GM10266 (cell line): Measurements from ENCODE around the gene DCAF17.

Experiments
- DNase-seq: peaks from one replicate; pipeline ENCODE4 v3.0.0; 2012; ENCODE audit errors: extremely low spot score
- TF ChIP-seq, protein P1 (sequence below): IDR thresholded peaks from 2 replicates; pipeline ENCODE4 v1.5.1; 2012; ENCODE audit warnings: mild to moderate bottlenecking, low read depth; ENCODE audit not compliant: control insufficient read depth, insufficient read depth; ENCODE audit errors: missing control alignments

The DCAF17 gene

DNA sequence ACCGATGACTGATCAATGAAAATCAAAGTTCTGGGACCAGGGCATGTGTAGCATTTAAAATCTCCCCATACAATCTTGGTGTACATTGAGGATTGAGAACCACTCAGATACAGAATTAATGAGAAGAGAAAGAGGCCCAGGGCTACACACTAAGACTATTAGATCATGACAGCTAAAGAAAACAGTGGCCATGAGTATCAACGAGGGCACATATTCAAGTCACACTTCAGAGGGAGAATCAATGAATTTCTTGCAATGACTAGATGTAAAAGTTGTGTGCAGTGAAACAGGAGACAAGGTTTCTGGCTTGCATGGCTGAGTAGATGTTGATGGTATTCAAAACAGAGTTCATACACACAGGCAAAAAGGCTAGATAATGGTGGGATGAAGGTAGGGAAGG, 29.3 kb upstream of the DCAF17 start:
- TF ChIP-seq, protein P1, sequence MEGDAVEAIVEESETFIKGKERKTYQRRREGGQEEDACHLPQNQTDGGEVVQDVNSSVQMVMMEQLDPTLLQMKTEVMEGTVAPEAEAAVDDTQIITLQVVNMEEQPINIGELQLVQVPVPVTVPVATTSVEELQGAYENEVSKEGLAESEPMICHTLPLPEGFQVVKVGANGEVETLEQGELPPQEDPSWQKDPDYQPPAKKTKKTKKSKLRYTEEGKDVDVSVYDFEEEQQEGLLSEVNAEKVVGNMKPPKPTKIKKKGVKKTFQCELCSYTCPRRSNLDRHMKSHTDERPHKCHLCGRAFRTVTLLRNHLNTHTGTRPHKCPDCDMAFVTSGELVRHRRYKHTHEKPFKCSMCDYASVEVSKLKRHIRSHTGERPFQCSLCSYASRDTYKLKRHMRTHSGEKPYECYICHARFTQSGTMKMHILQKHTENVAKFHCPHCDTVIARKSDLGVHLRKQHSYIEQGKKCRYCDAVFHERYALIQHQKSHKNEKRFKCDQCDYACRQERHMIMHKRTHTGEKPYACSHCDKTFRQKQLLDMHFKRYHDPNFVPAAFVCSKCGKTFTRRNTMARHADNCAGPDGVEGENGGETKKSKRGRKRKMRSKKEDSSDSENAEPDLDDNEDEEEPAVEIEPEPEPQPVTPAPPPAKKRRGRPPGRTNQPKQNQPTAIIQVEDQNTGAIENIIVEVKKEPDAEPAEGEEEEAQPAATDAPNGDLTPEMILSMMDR, result no peak
- no peak for DNase-seq

DNA sequence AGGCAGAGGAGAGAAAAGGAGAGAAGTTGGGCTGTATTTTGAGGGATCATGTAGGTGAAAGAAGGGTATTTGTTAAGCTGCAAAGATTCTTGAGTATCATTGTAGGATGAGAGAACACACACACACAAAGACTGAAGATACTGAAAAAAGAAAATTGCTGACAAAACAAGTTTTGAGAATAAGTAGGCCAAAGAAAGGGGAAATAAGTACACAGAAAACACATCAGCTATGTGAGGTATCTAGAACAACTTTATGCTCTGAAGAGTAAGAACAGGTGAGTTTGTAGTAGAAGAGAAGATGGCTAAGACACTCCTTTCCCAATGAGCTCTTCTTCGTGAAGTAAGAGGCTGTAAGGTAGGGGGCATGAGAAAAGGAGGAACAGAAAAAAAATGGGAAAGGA, 28.5 kb upstream of the DCAF17 start:
- DNase-seq, result no peak
- TF ChIP-seq, protein P1, result no peak

DNA sequence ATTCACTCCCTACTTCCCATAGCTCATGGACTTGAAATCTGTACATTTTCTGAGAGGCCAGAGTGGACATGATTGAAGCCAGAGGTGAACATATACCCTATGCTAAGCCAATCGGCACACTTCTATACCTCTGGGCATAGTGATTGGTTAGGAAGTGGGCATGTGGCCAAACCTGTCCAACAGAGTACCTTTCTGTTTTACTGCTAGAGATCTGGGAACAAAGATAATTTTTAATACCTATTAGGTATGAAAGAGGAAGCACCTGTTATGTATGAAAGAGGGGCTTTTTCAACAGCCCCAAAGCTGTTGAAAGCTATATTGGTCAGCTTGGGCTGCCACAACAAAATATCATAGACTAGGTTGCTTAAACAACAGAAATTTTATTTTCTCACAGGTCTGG, 28.0 kb upstream of the DCAF17 start:
- no peak for DNase-seq
- TF ChIP-seq, protein P1, result no peak

DNA sequence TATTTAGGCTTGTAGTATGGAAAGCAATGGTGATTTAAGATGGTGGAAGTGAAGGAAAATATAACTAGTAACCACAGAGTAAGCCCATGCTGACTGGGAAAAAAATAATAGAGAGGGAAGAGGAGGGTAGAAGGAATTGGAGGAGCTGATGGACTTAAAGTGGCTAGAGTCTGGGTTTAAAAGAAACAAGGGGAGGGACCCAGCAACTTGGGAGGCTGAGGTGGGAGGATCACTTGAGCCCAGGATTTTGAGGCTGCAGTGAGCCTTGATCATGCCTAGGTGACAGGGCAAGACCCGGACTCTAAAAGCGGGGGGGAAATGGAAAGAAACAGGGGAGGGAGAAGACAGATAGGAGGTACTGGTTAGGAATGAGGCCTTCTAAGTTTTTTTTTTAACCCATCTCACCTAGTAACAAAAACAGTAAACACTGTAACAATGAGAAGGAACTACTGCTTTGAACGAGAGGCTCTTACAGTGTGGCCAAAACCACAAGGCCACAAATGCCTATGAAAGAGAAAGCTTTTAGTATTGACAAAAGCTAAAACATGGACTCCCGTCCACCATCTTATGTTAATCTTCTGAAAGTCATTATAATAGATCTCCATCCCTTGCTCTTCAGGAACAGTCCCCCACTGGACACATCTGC, 26.9 kb upstream of the DCAF17 start:
- DNase-seq, result peak; percentile 52
- TF ChIP-seq, protein P1, result no peak

GRCh38 chr2:171407676-171408044, 26.4 kb upstream of the DCAF17 start:
- no peak for DNase-seq
- TF ChIP-seq, protein P1, result no peak

GRCh38 chr2:171409436-171409971, 24.5 kb upstream of the DCAF17 start:
- no peak for DNase-seq
- TF ChIP-seq, protein P1, result no peak

DNA sequence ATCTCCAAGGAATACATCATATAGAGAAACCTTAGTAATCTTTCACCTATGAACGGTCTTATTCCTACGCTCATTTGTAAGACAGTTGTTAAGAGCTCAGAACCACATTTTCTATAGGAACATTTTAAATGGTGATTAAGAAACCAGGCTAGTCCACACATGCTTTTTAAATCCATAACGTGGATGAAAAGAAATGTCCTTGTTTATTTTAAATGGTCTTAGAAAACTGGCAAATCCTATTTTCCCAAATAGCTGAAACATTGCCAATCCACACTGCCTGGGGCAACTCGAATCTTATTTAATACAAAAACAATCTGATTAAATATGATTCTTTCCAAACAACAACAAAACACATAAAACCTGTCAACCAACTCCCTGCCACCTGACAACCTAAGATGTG, 23.9 kb upstream of the DCAF17 start:
- TF ChIP-seq, protein P1, result no peak

More for the DNA sequence above, 23.9 kb upstream of the DCAF17 start:
- no peak for DNase-seq
